ENCODE measurements around the gene RALGPS1. TPM values are rescaled to one million over a fixed set of nuclear protein-coding genes. Genes with fewer than 3 reads are reported as not detected.

Gene RALGPS1
- total and polyA plus RNA-seq, 2 of the 8 experiments (the other 6 are each of a cell fraction or from before 2014, with no cell fraction given) = 20.0 to 23.5 TPM

- FAIRE-seq = no peak
- WGBS, 2 experiments (ENCODE audit: extremely low coverage in 1 of 2, insufficient coverage in 1 of 2, insufficient read length in 1 of 2, insufficient replicate concordance in 2 of 2, low coverage in 1 of 2, low lambda C conversion rate in 2 of 2, missing lambda C conversion rate in 1 of 2) = 89% methylated on average over 7 of the region's 7 CpGs; no CpG with 5 or more reads in 1 of the 2 experiments
Observed at GRCh38 chr9:127058011-127058644, 143.5 kb downstream of the RALGPS1 start.

More at GRCh38 chr9:127058011-127058644, 143.5 kb downstream of the RALGPS1 start:
- no peak overlapping the region for H3K14ac ChIP-seq (ENCODE audit: insufficient read length)
- no peak overlapping the region for H2BK12ac ChIP-seq (ENCODE audit: low read depth, low read length)
- H4K91ac ChIP-seq (replicated peaks; ENCODE audit: insufficient read length, low read length) = no peak overlapping the region
- peaks cover 0 to 3% (median 2%) of the 10 kb centered on the region in 4 experiments; a peak in 2 of 7 replicates for H3K4me1 ChIP-seq (replicated peaks in 1 of 4; ENCODE audit: control insufficient read depth in 3 of 4, insufficient read depth in 4 of 4, low read length in 3 of 4)
- TF ChIP-seq EGR1 (IDR thresholded peaks at IDR 0.05; ENCODE audit: borderline replicate concordance, low read depth, low read length) = no peak
- no peak for TF ChIP-seq TCF12 (IDR thresholded peaks at IDR 0.05; ENCODE audit: low read depth, low read length)
- TF ChIP-seq ASH2L (IDR thresholded peaks at IDR 0.05; ENCODE audit: low read length) = no peak
- TF ChIP-seq RFX5 (IDR thresholded peaks at IDR 0.05; ENCODE audit: borderline replicate concordance, low read depth, low read length) = no peak
- H3K79me2 ChIP-seq (ENCODE audit: control insufficient read depth in 1 of 2, insufficient read depth in 2 of 2, low read length in 2 of 2) = no peaks in the 10 kb centered on the region
- H2AK5ac ChIP-seq (ENCODE audit: low read depth, low read length) = no peak overlapping the region; the same call in 1 of the 2 replicates
- no peak overlapping the region for H3K9ac ChIP-seq (replicated peaks in 1 of 4; ENCODE audit: extremely low read depth in 1 of 4, low read depth in 3 of 4, low read length in 3 of 4)
- no peak overlapping the region for H2BK5ac ChIP-seq (ENCODE audit: low read depth, low read length)
- no peak overlapping the region for H2BK20ac ChIP-seq (ENCODE audit: low read length)
- H2BK120ac ChIP-seq (replicated peaks; ENCODE audit: low read depth, low read length) = no peak overlapping the region
- ChIA-PET POLR2A (ENCODE audit: partially characterized antibody) (no interaction called here), CTCF (ENCODE audit: partially characterized antibody) (interaction anchor here (0.8 to 1.5 kb wide), 4 partner anchors 20 to 155 kb away, joined by 3 to 4 read pairs (median 4); partner anchors contain the start of gene ANGPTL2)
- H3K4ac ChIP-seq (replicated peaks; ENCODE audit: insufficient read length, low read depth, low read length) = no peak overlapping the region
- H3K36me3 ChIP-seq (ENCODE audit: control insufficient read depth in 2 of 4, insufficient read depth in 4 of 4, low read length in 3 of 4) = no peaks in the 10 kb centered on the region
- H3K23me2 ChIP-seq (ENCODE audit: low read depth, low read length) = no peaks in the 10 kb centered on the region
- no peak for DNase-seq (ENCODE audit: low read depth in 1 of 2, low spot score in 2 of 2)
- H2AFZ ChIP-seq (ENCODE audit: low read length) = no peak overlapping the region
- no peak overlapping the region for H3K4me2 ChIP-seq (ENCODE audit: insufficient read depth in 1 of 2, low read depth in 2 of 2, low read length in 2 of 2)
- H4K8ac ChIP-seq (ENCODE audit: extremely low read depth, insufficient read depth, low read length) = no peak overlapping the region
- H3K27me3 ChIP-seq (replicated peaks in 1 of 4; ENCODE audit: control insufficient read depth in 3 of 4, extremely low read depth in 1 of 4, insufficient read depth in 3 of 4, low read length in 3 of 4) = no peaks in the 10 kb centered on the region
- peaks cover 3% of the 10 kb centered on the region in 2 experiments for H4K20me1 ChIP-seq (replicated peaks in 1 of 2; ENCODE audit: control insufficient read depth in 1 of 2, insufficient read depth in 2 of 2, low read length in 2 of 2)
- no peak overlapping the region for H3K56ac ChIP-seq (replicated peaks; ENCODE audit: insufficient read length, low read depth, low read length)
- H3K18ac ChIP-seq (ENCODE audit: extremely low read depth, low read length) = no peak overlapping the region
- no peak overlapping the region for H3K27ac ChIP-seq (ENCODE audit: low read depth, low read length)
- H3K9me3 ChIP-seq (ENCODE audit: insufficient read depth in 2 of 2, low read depth in 1 of 2, low read length in 1 of 2) = no peaks in the 10 kb centered on the region
- no peak overlapping the region for H2BK15ac ChIP-seq (ENCODE audit: low read length)
- H4K5ac ChIP-seq (ENCODE audit: insufficient read length, low read depth, low read length) = no peak overlapping the region
- H3K79me1 ChIP-seq (ENCODE audit: low read depth, low read length) = no peaks in the 10 kb centered on the region
- no peak overlapping the region for H3K4me3 ChIP-seq (ENCODE audit: extremely low read depth in 1 of 4, insufficient read depth in 2 of 4, low read depth in 3 of 4, low read length in 4 of 4)
- no peak overlapping the region for H3K23ac ChIP-seq (ENCODE audit: insufficient read length)

Data from H1 (cell line).